ENCODE measurements around the gene EBF3. TPM values are rescaled to one million over a fixed set of nuclear protein-coding genes. Genes with fewer than 3 reads are reported as not detected.

The EBF3 gene
- total and polyA plus RNA-seq, 4 donors, result 14.3 to 166 (median 116) TPM

- Histone ChIP-seq H3K4me1 (ENCODE audit: control insufficient read depth, insufficient read depth, low read length) (peaks cover 45% of the 10 kb centered on the region), H3K9me3 (ENCODE audit: control insufficient read depth, insufficient read depth, low read length) (no peaks in the 10 kb centered on the region), H3K4me3 (ENCODE audit: low read depth, low read length) (no peak overlapping the region), H3K27me3 (ENCODE audit: control insufficient read depth, insufficient read depth, low read length) (peaks cover 4% of the 10 kb centered on the region), H3K27ac (ENCODE audit: low read depth, low read length) (no peak overlapping the region), H3K36me3 (ENCODE audit: control insufficient read depth, insufficient read depth, low read length) (peaks cover 6% of the 10 kb centered on the region)
- DNase-seq (ENCODE audit: low read depth in 4 of 6, low spot score in 6 of 6), result peak in 1 of 6 donors; percentile 78
- WGBS (ENCODE audit: insufficient coverage), result 51% methylated on average over 6 of the region's 9 CpGs
Measured at GRCh38 chr10:129886263-129886662, 77.8 kb downstream of the EBF3 start.

DNA sequence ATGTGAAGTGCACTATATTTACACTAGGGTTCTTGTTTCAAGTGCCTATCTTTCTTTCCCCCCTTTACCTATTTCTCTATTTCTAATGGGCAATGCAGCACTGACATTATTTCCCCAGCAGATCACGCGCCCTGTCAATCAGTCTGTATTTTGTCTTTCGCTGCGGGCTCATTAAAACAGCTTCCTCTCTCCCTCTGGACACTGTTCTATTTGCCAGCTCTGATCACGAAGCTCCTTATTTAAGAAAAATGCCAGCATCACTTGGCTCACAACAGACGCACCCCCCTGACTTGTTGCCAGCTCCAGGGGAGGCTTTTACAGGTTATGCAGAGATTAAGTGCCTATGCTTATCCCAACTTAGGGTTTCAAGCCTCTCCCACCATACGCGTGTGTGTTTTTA, 78.5 kb downstream of the EBF3 start:
- H3K4me1 ChIP-seq (ENCODE audit: control insufficient read depth, insufficient read depth, low read length), result peaks cover 46% of the 10 kb centered on the region
- peaks cover 4% of the 10 kb centered on the region for H3K27me3 ChIP-seq (ENCODE audit: control insufficient read depth, insufficient read depth, low read length)
- H3K27ac ChIP-seq (ENCODE audit: low read depth, low read length), result no peak overlapping the region
- no peak overlapping the region for H3K4me3 ChIP-seq (ENCODE audit: low read depth, low read length)
- peak in 1 of 6 donors; percentile 71 for DNase-seq (ENCODE audit: low read depth in 4 of 6, low spot score in 6 of 6)
- H3K9me3 ChIP-seq (ENCODE audit: control insufficient read depth, insufficient read depth, low read length), result no peaks in the 10 kb centered on the region
- WGBS (ENCODE audit: insufficient coverage), result 81% methylated on average over 6 of the region's 8 CpGs
- peaks cover 6% of the 10 kb centered on the region for H3K36me3 ChIP-seq (ENCODE audit: control insufficient read depth, insufficient read depth, low read length)

- peak in 1 of 6 donors; percentile 81 for DNase-seq (ENCODE audit: low read depth in 4 of 6, low spot score in 6 of 6)
- no peaks in the 10 kb centered on the region for H3K9me3 ChIP-seq (ENCODE audit: control insufficient read depth, insufficient read depth, low read length)
- 55% methylated on average over 14 of the region's 18 CpGs for WGBS (ENCODE audit: insufficient coverage)
- no peak overlapping the region for H3K4me3 ChIP-seq (ENCODE audit: low read depth, low read length)
- H3K27me3 ChIP-seq (ENCODE audit: control insufficient read depth, insufficient read depth, low read length), result peaks cover 4% of the 10 kb centered on the region
- H3K36me3 ChIP-seq (ENCODE audit: control insufficient read depth, insufficient read depth, low read length), result peaks cover 6% of the 10 kb centered on the region
- no peak overlapping the region for H3K27ac ChIP-seq (ENCODE audit: low read depth, low read length)
- H3K4me1 ChIP-seq (ENCODE audit: control insufficient read depth, insufficient read depth, low read length), result peaks cover 45% of the 10 kb centered on the region
Measured at GRCh38 chr10:129884398-129885078, 79.5 kb downstream of the EBF3 start.

- H3K27ac ChIP-seq (ENCODE audit: low read depth, low read length), result no peak overlapping the region
- DNase-seq (ENCODE audit: low read depth in 4 of 6, low spot score in 6 of 6), result peak in 1 of 6 donors; percentile 48
- no peaks in the 10 kb centered on the region for H3K9me3 ChIP-seq (ENCODE audit: control insufficient read depth, insufficient read depth, low read length)
- H3K4me1 ChIP-seq (ENCODE audit: control insufficient read depth, insufficient read depth, low read length), result peaks cover 39% of the 10 kb centered on the region
- peaks cover 4% of the 10 kb centered on the region for H3K27me3 ChIP-seq (ENCODE audit: control insufficient read depth, insufficient read depth, low read length)
- H3K36me3 ChIP-seq (ENCODE audit: control insufficient read depth, insufficient read depth, low read length), result peaks cover 6% of the 10 kb centered on the region
- WGBS (ENCODE audit: insufficient coverage), result 63% methylated on average over 16 of the region's 20 CpGs
- no peak overlapping the region for H3K4me3 ChIP-seq (ENCODE audit: low read depth, low read length)
Measured at GRCh38 chr10:129883626-129884397, 80.3 kb downstream of the EBF3 start.

- WGBS (ENCODE audit: insufficient coverage), result 81% methylated on average over 11 of the region's 11 CpGs
- peaks cover 34% of the 10 kb centered on the region for H3K4me1 ChIP-seq (ENCODE audit: control insufficient read depth, insufficient read depth, low read length)
- DNase-seq (ENCODE audit: low read depth in 4 of 6, low spot score in 6 of 6), result no peak
Measured at GRCh38 chr10:129883029-129883428, 81.0 kb downstream of the EBF3 start.

GRCh38 chr10:129882291-129883010, 81.6 kb downstream of the EBF3 start:
- Histone ChIP-seq H3K36me3 (ENCODE audit: control insufficient read depth, insufficient read depth, low read length) (no peaks in the 10 kb centered on the region), H3K4me1 (ENCODE audit: control insufficient read depth, insufficient read depth, low read length) (peaks cover 29% of the 10 kb centered on the region), H3K9me3 (ENCODE audit: control insufficient read depth, insufficient read depth, low read length) (no peaks in the 10 kb centered on the region), H3K27me3 (ENCODE audit: control insufficient read depth, insufficient read depth, low read length) (peaks cover 4% of the 10 kb centered on the region), H3K4me3 (ENCODE audit: low read depth, low read length) (no peak overlapping the region), H3K27ac (ENCODE audit: low read depth, low read length) (no peak overlapping the region)
- 67% methylated on average over 1 of the region's 9 CpGs for WGBS (ENCODE audit: insufficient coverage)
- peak in 1 of 6 donors; percentile 94 for DNase-seq (ENCODE audit: low read depth in 4 of 6, low spot score in 6 of 6)

More at GRCh38 chr10:129883029-129883428, 81.0 kb downstream of the EBF3 start:
- Histone ChIP-seq H3K9me3 (ENCODE audit: control insufficient read depth, insufficient read depth, low read length) (no peaks in the 10 kb centered on the region), H3K36me3 (ENCODE audit: control insufficient read depth, insufficient read depth, low read length) (peaks cover 5% of the 10 kb centered on the region), H3K4me3 (ENCODE audit: low read depth, low read length) (no peak overlapping the region), H3K27me3 (ENCODE audit: control insufficient read depth, insufficient read depth, low read length) (peaks cover 4% of the 10 kb centered on the region), H3K27ac (ENCODE audit: low read depth, low read length) (no peak overlapping the region)

GRCh38 chr10:129881641-129882040, 82.4 kb downstream of the EBF3 start:
- WGBS (ENCODE audit: insufficient coverage), result 67% methylated on average over 5 of the region's 6 CpGs
- Histone ChIP-seq H3K27ac (ENCODE audit: low read depth, low read length) (no peak overlapping the region), H3K36me3 (ENCODE audit: control insufficient read depth, insufficient read depth, low read length) (no peaks in the 10 kb centered on the region), H3K9me3 (ENCODE audit: control insufficient read depth, insufficient read depth, low read length) (no peaks in the 10 kb centered on the region), H3K4me3 (ENCODE audit: low read depth, low read length) (no peak overlapping the region), H3K27me3 (ENCODE audit: control insufficient read depth, insufficient read depth, low read length) (peaks cover 4% of the 10 kb centered on the region), H3K4me1 (ENCODE audit: control insufficient read depth, insufficient read depth, low read length) (peaks cover 25% of the 10 kb centered on the region)
- DNase-seq (ENCODE audit: low read depth in 4 of 6, low spot score in 6 of 6), result no peak

- peaks cover 4% of the 10 kb centered on the region for H3K27me3 ChIP-seq (ENCODE audit: control insufficient read depth, insufficient read depth, low read length)
- WGBS (ENCODE audit: insufficient coverage), result 67% methylated on average over 8 of the region's 8 CpGs
- H3K9me3 ChIP-seq (ENCODE audit: control insufficient read depth, insufficient read depth, low read length), result no peaks in the 10 kb centered on the region
- no peak overlapping the region for H3K27ac ChIP-seq (ENCODE audit: low read depth, low read length)
- DNase-seq (ENCODE audit: low read depth in 4 of 6, low spot score in 6 of 6), result peak in 1 of 6 donors; percentile 61
- H3K36me3 ChIP-seq (ENCODE audit: control insufficient read depth, insufficient read depth, low read length), result peaks cover 4% of the 10 kb centered on the region
- no peak overlapping the region for H3K4me3 ChIP-seq (ENCODE audit: low read depth, low read length)
- peaks cover 27% of the 10 kb centered on the region for H3K4me1 ChIP-seq (ENCODE audit: control insufficient read depth, insufficient read depth, low read length)
Measured at GRCh38 chr10:129880191-129880870, 83.7 kb downstream of the EBF3 start.

GRCh38 chr10:129879655-129880054, 84.4 kb downstream of the EBF3 start:
- peak in 1 of 6 donors; percentile 88 for DNase-seq (ENCODE audit: low read depth in 4 of 6, low spot score in 6 of 6)
- peaks cover 4% of the 10 kb centered on the region for H3K27me3 ChIP-seq (ENCODE audit: control insufficient read depth, insufficient read depth, low read length)
- 74% methylated on average over 7 of the region's 14 CpGs for WGBS (ENCODE audit: insufficient coverage)

More at GRCh38 chr10:129879655-129880054, 84.4 kb downstream of the EBF3 start:
- Histone ChIP-seq H3K36me3 (ENCODE audit: control insufficient read depth, insufficient read depth, low read length) (peaks cover 6% of the 10 kb centered on the region), H3K4me1 (ENCODE audit: control insufficient read depth, insufficient read depth, low read length) (peaks cover 27% of the 10 kb centered on the region), H3K9me3 (ENCODE audit: control insufficient read depth, insufficient read depth, low read length) (no peaks in the 10 kb centered on the region), H3K4me3 (ENCODE audit: low read depth, low read length) (no peak overlapping the region), H3K27ac (ENCODE audit: low read depth, low read length) (no peak overlapping the region)
